Cardiac fibroblast (primary cell): ENCODE data around the gene ARMCX4.

Experiments
- DNase-seq, 2 donors: peaks; one replicate each; pipeline versions ENCODE4 v3.0.0 to v3.0.0-alpha.2; 2010; ENCODE audit warnings: low read depth in 2 of 2
- H3K4me3 ChIP-seq, 2 donors: replicated peaks in 1 of 2; 1 replicate in 1 of 2; 2 replicates in 1 of 2; pipeline ENCODE4 v1.5.1; 2011; ENCODE audit warnings: low read depth in 2 of 2, low read length in 2 of 2, mild to moderate bottlenecking in 2 of 2, moderate library complexity in 1 of 2
- TF ChIP-seq, protein P1 (sequence below): IDR thresholded peaks from one replicate; pipeline ENCODE4 v1.5.1; 2011; ENCODE audit warnings: low read depth, mild to moderate bottlenecking, low read length, inconsistent platforms

Gene ARMCX4

GRCh38 chrX:101460669-101461068 is 24.6 kb upstream of the ARMCX4 start:
- no peak overlapping the region for H3K4me3 ChIP-seq
- peak in 1 of 2 donors; percentile 17 for DNase-seq
- TF ChIP-seq, protein P1, sequence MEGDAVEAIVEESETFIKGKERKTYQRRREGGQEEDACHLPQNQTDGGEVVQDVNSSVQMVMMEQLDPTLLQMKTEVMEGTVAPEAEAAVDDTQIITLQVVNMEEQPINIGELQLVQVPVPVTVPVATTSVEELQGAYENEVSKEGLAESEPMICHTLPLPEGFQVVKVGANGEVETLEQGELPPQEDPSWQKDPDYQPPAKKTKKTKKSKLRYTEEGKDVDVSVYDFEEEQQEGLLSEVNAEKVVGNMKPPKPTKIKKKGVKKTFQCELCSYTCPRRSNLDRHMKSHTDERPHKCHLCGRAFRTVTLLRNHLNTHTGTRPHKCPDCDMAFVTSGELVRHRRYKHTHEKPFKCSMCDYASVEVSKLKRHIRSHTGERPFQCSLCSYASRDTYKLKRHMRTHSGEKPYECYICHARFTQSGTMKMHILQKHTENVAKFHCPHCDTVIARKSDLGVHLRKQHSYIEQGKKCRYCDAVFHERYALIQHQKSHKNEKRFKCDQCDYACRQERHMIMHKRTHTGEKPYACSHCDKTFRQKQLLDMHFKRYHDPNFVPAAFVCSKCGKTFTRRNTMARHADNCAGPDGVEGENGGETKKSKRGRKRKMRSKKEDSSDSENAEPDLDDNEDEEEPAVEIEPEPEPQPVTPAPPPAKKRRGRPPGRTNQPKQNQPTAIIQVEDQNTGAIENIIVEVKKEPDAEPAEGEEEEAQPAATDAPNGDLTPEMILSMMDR, result no peak

- peak; percentile 29 to 38 for DNase-seq
- H3K4me3 ChIP-seq, result no peak overlapping the region
- TF ChIP-seq, protein P1, result peak; percentile 48
Measured at GRCh38 chrX:101462892-101463291, 22.4 kb upstream of the ARMCX4 start.

DNA sequence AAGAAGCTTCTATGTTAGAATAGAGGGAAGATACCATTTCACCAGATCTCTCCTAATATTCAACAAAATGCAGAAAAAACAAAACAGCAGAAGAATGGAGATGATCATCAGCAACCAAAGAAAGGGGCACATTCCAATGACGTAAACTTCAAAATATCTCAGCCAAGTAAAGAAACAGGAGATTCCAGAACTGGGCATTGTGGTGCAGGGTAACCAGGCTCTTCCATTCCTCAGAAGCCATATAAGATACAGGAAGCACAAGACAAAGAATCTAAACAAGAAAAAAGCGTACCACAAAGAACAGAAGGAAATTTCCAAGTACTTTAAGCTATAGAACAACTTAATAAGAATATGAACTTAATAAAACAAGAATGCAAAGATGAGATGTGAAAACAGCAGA is 6.9 kb upstream of the ARMCX4 start:
- DNase-seq, result peak in 1 of 2 donors; percentile 12
- H3K4me3 ChIP-seq, result no peak overlapping the region
- TF ChIP-seq, protein P1, result no peak

- peak; percentile 14 to 25 for DNase-seq
- no peak overlapping the region for H3K4me3 ChIP-seq
- TF ChIP-seq, protein P1, result no peak
Measured at GRCh38 chrX:101482296-101482695, 3.0 kb upstream of the ARMCX4 start.

DNA sequence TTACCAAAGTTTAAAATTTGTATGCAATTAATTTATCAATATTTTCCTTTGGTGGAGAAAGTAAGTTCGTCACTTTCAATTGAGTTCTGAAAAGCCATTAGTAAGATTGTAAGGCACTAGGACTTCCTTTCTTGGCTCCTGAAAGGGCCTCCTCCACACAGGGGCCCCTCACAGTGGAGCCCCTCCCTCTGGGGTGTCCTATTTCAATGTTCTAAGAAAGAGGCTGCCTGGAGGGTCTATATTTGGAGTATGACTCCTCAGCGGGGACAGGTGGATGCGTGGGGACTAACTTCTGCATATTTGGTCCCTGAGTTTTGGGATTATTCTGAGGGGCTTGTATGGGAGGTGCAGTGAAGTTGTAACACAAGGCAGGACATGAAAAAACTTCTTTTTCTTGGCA is 1.6 kb upstream of the ARMCX4 start:
- H3K4me3 ChIP-seq, result no peak overlapping the region
- DNase-seq, result no peak
- TF ChIP-seq, protein P1, result no peak

GRCh38 chrX:101484135-101484534 is 1.1 kb upstream of the ARMCX4 start:
- TF ChIP-seq, protein P1, result no peak
- DNase-seq, result no peak

GRCh38 chrX:101488796-101489195 is 3.5 kb downstream of the ARMCX4 start:
- no peak for DNase-seq
- TF ChIP-seq, protein P1, result no peak
- H3K4me3 ChIP-seq, result no peak overlapping the region

More at GRCh38 chrX:101484135-101484534, 1.1 kb upstream of the ARMCX4 start:
- no peak overlapping the region for H3K4me3 ChIP-seq
